Ishikawa (cell line): ENCODE data around the gene ZNF143.

Source experiments
- CEBPB ChIP-seq: IDR thresholded peaks from 2 replicates; pipeline ENCODE4 v1.6.1; 2012
- CREB1 ChIP-seq: IDR thresholded peaks from 2 replicates; pipeline ENCODE4 v1.6.1; 2012; ENCODE audit warnings: low read depth
- EGR1 ChIP-seq: IDR thresholded peaks from 2 replicates; pipeline ENCODE4 v1.6.1; 2012
- EP300 ChIP-seq: IDR thresholded peaks from 2 replicates; pipeline ENCODE4 v1.6.1; 2012; ENCODE audit warnings: borderline replicate concordance
- FOXM1 ChIP-seq: IDR thresholded peaks from 2 replicates; pipeline ENCODE4 v1.6.1; 2012; ENCODE audit warnings: low read depth, borderline replicate concordance
- NFIC ChIP-seq: IDR thresholded peaks from 2 replicates; pipeline ENCODE4 v1.6.1; 2012
- RAD21 ChIP-seq: IDR thresholded peaks from 2 replicates; pipeline ENCODE4 v1.6.1; 2012; ENCODE audit warnings: low read depth
- TAF1 ChIP-seq: IDR thresholded peaks from 2 replicates; pipeline ENCODE4 v1.6.1; 2012; ENCODE audit warnings: low read depth, mild to moderate bottlenecking
- TCF12 ChIP-seq: IDR thresholded peaks from 2 replicates; pipeline ENCODE4 v1.6.1; 2012; ENCODE audit warnings: low read depth
- TEAD4 ChIP-seq: IDR thresholded peaks from 2 replicates; pipeline ENCODE4 v1.6.1; 2012
- YY1 ChIP-seq: IDR thresholded peaks from 2 replicates; pipeline ENCODE4 v1.6.1; 2012; ENCODE audit warnings: low read depth
- ZBTB7A ChIP-seq: IDR thresholded peaks from 2 replicates; pipeline ENCODE4 v1.6.1; 2012; ENCODE audit warnings: low read depth
- TF ChIP-seq, protein P1 (sequence below): IDR thresholded peaks from 2 replicates; pipeline ENCODE4 v1.6.1; 2012; ENCODE audit warnings: low read depth, mild to moderate bottlenecking
- TF ChIP-seq, protein P2 (sequence below): IDR thresholded peaks from 2 replicates; pipeline ENCODE4 v1.6.1; 2012
- TF ChIP-seq, protein P3 (sequence below): IDR thresholded peaks from 2 replicates; pipeline ENCODE4 v1.6.1; 2012

The ZNF143 gene

DNA sequence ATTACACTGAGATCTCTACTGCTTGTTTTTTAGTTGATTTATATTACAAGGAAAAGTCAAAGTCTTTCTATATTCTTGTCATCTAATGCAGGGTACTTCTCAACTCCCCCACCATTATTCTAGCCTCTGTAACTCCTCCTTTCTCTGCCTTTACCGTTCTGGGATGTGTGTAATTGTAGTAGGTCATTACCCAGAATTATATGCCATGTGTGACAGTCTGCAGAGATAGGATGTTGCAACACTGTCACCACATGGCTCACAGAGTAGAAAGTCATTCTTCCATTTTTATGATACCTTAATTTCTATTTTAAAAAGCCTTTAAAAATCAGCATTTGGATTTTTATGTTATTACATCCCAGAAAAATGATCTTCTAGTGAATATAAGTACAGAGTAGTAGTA, 32.7 kb downstream of the ZNF143 start:
- TF ChIP-seq EP300 (no peak), TEAD4 (no peak), TCF12 (no peak), YY1 (no peak), CEBPB (no peak), NFIC (no peak), FOXM1 (no peak), EGR1 (no peak), ZBTB7A (no peak)
- TF ChIP-seq, protein P1, sequence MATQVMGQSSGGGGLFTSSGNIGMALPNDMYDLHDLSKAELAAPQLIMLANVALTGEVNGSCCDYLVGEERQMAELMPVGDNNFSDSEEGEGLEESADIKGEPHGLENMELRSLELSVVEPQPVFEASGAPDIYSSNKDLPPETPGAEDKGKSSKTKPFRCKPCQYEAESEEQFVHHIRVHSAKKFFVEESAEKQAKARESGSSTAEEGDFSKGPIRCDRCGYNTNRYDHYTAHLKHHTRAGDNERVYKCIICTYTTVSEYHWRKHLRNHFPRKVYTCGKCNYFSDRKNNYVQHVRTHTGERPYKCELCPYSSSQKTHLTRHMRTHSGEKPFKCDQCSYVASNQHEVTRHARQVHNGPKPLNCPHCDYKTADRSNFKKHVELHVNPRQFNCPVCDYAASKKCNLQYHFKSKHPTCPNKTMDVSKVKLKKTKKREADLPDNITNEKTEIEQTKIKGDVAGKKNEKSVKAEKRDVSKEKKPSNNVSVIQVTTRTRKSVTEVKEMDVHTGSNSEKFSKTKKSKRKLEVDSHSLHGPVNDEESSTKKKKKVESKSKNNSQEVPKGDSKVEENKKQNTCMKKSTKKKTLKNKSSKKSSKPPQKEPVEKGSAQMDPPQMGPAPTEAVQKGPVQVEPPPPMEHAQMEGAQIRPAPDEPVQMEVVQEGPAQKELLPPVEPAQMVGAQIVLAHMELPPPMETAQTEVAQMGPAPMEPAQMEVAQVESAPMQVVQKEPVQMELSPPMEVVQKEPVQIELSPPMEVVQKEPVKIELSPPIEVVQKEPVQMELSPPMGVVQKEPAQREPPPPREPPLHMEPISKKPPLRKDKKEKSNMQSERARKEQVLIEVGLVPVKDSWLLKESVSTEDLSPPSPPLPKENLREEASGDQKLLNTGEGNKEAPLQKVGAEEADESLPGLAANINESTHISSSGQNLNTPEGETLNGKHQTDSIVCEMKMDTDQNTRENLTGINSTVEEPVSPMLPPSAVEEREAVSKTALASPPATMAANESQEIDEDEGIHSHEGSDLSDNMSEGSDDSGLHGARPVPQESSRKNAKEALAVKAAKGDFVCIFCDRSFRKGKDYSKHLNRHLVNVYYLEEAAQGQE = no peak
- TF ChIP-seq, protein P2, sequence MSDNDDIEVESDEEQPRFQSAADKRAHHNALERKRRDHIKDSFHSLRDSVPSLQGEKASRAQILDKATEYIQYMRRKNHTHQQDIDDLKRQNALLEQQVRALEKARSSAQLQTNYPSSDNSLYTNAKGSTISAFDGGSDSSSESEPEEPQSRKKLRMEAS = no peak

DNA sequence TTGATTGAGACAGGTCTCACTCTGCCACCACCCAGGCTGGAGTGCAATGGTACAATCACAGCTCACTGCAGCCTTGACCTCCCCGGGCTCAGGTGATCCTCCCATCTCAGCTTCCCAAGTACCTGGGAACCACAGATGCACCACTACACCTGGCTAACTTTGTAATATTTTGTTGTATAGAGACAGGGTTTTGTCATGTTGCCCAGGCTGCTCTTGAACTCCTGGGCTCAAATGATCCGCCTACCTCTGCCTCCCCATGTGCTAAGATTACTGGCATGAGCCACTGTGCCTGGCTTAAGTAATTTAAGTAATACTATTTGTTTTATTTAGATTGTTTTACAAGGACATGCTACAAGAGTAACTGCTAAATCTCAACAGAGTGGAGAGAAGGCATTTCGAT, 33.5 kb downstream of the ZNF143 start:
- no peak for TF ChIP-seq CEBPB
- TF ChIP-seq TEAD4 = no peak
- TF ChIP-seq, protein P3, sequence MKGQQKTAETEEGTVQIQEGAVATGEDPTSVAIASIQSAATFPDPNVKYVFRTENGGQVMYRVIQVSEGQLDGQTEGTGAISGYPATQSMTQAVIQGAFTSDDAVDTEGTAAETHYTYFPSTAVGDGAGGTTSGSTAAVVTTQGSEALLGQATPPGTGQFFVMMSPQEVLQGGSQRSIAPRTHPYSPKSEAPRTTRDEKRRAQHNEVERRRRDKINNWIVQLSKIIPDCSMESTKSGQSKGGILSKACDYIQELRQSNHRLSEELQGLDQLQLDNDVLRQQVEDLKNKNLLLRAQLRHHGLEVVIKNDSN = no peak
- TF ChIP-seq ZBTB7A = no peak
- TF ChIP-seq FOXM1 = no peak
- TF ChIP-seq RAD21 = no peak
- no peak for TF ChIP-seq EGR1
- TF ChIP-seq TAF1 = no peak
- TF ChIP-seq, protein P2 = no peak
- TF ChIP-seq NFIC = no peak
- TF ChIP-seq YY1 = no peak
- no peak for TF ChIP-seq TCF12
- TF ChIP-seq EP300 = no peak
- no peak for TF ChIP-seq CREB1
- TF ChIP-seq, protein P1 = no peak

DNA sequence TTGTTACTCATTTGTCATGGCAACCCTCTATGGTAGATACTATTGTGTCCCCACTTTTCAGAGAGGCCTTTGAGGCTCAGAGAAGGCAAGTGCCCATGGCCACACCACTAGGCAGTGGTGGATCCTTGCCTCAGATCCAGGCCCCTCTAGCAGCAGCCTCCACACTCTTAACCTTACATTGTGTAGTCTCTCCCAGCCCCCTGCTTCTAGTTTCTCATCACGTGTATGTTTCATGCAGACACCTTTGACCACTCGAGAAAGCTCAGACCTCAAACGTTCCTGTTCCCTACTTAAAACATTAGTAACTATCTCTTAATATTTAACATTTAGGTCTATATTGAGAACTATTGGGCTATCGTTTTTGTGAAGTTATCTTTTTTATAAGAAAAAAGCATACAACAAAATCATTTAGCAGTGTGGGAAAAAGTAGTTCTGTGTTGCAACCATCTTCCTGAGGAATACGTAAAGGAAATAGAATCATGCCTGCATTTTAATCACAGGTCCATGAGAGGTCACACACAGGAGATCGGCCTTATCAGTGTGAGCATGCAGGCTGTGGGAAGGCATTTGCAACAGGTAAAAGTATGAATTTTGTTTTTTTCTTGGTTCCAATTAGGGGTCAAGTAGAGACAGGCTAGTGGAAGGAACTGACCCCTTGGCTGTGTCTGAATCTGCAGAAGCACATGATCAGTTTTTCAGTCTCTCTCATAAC, 35.1 kb downstream of the ZNF143 start:
- TF ChIP-seq, protein P2 = no peak
- no peak for TF ChIP-seq EP300
- no peak for TF ChIP-seq CREB1
- TF ChIP-seq, protein P3 = no peak
- no peak for TF ChIP-seq TAF1
- TF ChIP-seq FOXM1 = no peak
- no peak for TF ChIP-seq EGR1
- TF ChIP-seq, protein P1 = no peak
- TF ChIP-seq YY1 = no peak
- TF ChIP-seq CEBPB = no peak
- no peak for TF ChIP-seq ZBTB7A
- no peak for TF ChIP-seq TEAD4
- TF ChIP-seq NFIC = no peak
- no peak for TF ChIP-seq TCF12
- no peak for TF ChIP-seq RAD21

DNA sequence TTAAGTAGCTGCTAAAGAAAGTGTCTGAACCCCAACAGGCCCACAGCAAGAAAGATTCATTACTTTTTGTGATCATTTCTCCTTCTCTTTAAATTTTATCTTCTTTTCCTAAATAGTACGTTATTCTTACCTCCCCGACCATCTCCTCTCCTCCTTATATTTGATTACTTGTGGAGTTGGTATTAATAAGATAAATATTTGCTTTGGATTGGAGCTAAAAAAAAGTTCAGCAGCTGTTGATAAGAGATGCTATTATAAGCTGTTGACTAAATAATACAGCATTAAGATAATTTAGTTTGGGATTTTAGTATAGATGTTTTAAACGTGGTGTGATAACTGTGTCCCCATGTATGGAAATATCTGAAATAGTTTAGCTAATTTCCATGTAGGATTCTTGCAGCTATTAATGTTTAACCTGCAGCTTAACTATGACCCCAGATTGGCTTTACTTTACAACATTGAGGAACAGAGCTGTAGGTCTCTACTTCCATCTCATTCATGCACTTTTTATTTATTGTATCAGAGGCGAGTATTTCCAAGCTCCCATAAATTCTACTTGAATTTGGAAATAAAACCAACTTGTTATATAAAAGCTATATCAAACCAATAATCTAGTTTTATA, 37.8 kb downstream of the ZNF143 start:
- no peak for TF ChIP-seq TCF12
- no peak for TF ChIP-seq ZBTB7A
- TF ChIP-seq EP300 = no peak
- no peak for TF ChIP-seq YY1
- no peak for TF ChIP-seq FOXM1
- TF ChIP-seq, protein P2 = no peak
- TF ChIP-seq, protein P3 = no peak
- no peak for TF ChIP-seq CREB1
- no peak for TF ChIP-seq TEAD4
- no peak for TF ChIP-seq CEBPB
- no peak for TF ChIP-seq EGR1
- TF ChIP-seq, protein P1 = no peak
- no peak for TF ChIP-seq NFIC
- no peak for TF ChIP-seq TAF1
- TF ChIP-seq RAD21 = no peak
